ENCODE data around the gene ALG14. TPM values are rescaled to one million over a fixed set of nuclear protein-coding genes. Genes with fewer than 3 reads are reported as not detected.
A peak's percentile ranks its signal among the peaks of the same experiment; 100 is the strongest.

ALG14 gene
- total and polyA plus RNA-seq, 4 experiments from 2014 or later, result 1.1 to 6.8 (median 3.7) TPM

- DNase-seq, result no peak
- peak overlapping the region in 2 of 7 donors; percentile 5 to 19 for H3K27ac Mint-ChIP-seq
- ChIA-PET POLR2A (ENCODE audit: partially characterized antibody) (interaction anchor here (1.0 kb wide), 1 partner anchor 10 kb away, joined by 3 read pairs; no protein-coding TSS in a partner anchor), CTCF (ENCODE audit: partially characterized antibody) (no interaction called here)
- H3K27me3 ChIP-seq (ENCODE audit: insufficient read depth, low read length), result peaks cover 17% of the 10 kb centered on the region
- H3K36me3 ChIP-seq (ENCODE audit: insufficient read depth, low read length), result no peaks in the 10 kb centered on the region
- peaks cover 7% of the 10 kb centered on the region for H3K4me1 ChIP-seq (ENCODE audit: insufficient read depth, low read length)
- no peak overlapping the region for H3K27ac ChIP-seq (ENCODE audit: low read depth, low read length)
- H3K27me3 Mint-ChIP-seq, result peaks cover 27 to 30% of the 10 kb centered on the region in 2 donors
- H3K4me3 Mint-ChIP-seq, result peak overlapping the region in 7 of 8 donors; percentile 26 to 92 (median 86)
- no peaks in the 10 kb centered on the region for H3K9me3 ChIP-seq (ENCODE audit: control insufficient read depth in 1 of 2, low read length in 2 of 2)
- H3K36me3 Mint-ChIP-seq, result no peaks in the 10 kb centered on the region
- no peak overlapping the region for H3K4me3 ChIP-seq (ENCODE audit: low read length in 2 of 2)
- H3K4me1 Mint-ChIP-seq, result peaks cover 9 to 24% (median 17%) of the 10 kb centered on the region in 4 donors
- intact Hi-C loops (cut with micrococcal nuclease), result loop anchor here (5.0 to 10.0 kb wide), 4 partner anchors 34 to 304 kb away; partner anchors contain the start of gene RWDD3
- H3K9me3 Mint-ChIP-seq, result no peaks in the 10 kb centered on the region
Observed at GRCh38 chr1:94928293-94928939, 144.3 kb downstream of the ALG14 start.

GRCh38 chr1:94927405-94928175 is 145.2 kb downstream of the ALG14 start:
- ChIA-PET CTCF (ENCODE audit: partially characterized antibody) (interaction anchor here (0.9 to 1.2 kb wide), 2 partner anchors 74 to 306 kb away, joined by 3 to 4 read pairs; partner anchors contain the start of gene RWDD3), POLR2A (ENCODE audit: partially characterized antibody) (interaction anchor here (1.0 kb wide), 1 partner anchor 9 kb away, joined by 3 read pairs; no protein-coding TSS in a partner anchor)
- intact Hi-C loops (cut with micrococcal nuclease), result loop anchor here (5.0 to 10.0 kb wide), 4 partner anchors 35 to 305 kb away; partner anchors contain the start of gene RWDD3
- Mint-ChIP-seq H3K36me3 (no peaks in the 10 kb centered on the region), H3K4me1 (peaks cover 9 to 24% (median 17%) of the 10 kb centered on the region in 4 donors), H3K27ac (peak overlapping the region in 5 of 7 donors; percentile 5 to 71 (median 51)), H3K9me3 (no peaks in the 10 kb centered on the region), H3K27me3 (peaks cover 27 to 34% of the 10 kb centered on the region in 2 donors), H3K4me3 (peak overlapping the region; percentile 74 to 92 (median 88))
- H3K27me3 ChIP-seq (ENCODE audit: insufficient read depth, low read length), result peaks cover 17% of the 10 kb centered on the region
- H3K9me3 ChIP-seq (ENCODE audit: control insufficient read depth in 1 of 2, low read length in 2 of 2), result no peaks in the 10 kb centered on the region
- H3K27ac ChIP-seq (ENCODE audit: low read depth, low read length), result no peak overlapping the region
- DNase-seq, result no peak
- peaks cover 7% of the 10 kb centered on the region for H3K4me1 ChIP-seq (ENCODE audit: insufficient read depth, low read length)
- H3K36me3 ChIP-seq (ENCODE audit: insufficient read depth, low read length), result no peaks in the 10 kb centered on the region
- H3K4me3 ChIP-seq (ENCODE audit: low read length in 2 of 2), result peak overlapping the region in 1 of 2 donors; percentile 35

- peak; percentile 36 to 61 (median 47) for DNase-seq
- H3K4me1 ChIP-seq (ENCODE audit: insufficient read depth, low read length), result peaks cover 7% of the 10 kb centered on the region
- no peaks in the 10 kb centered on the region for H3K9me3 ChIP-seq (ENCODE audit: control insufficient read depth in 1 of 2, low read length in 2 of 2)
- Mint-ChIP-seq H3K27me3 (peaks cover 27 to 34% of the 10 kb centered on the region in 2 donors), H3K4me3 (peak within 1 kb of the TSS; percentile 84 to 92 (median 90)), H3K36me3 (no peaks in the 10 kb centered on the region), H3K4me1 (peaks cover 9 to 24% (median 17%) of the 10 kb centered on the region in 4 donors), H3K27ac (peak within 1 kb of the TSS in 6 of 7 donors; percentile 5 to 71 (median 60)), H3K9me3 (no peaks in the 10 kb centered on the region)
- H3K27me3 ChIP-seq (ENCODE audit: insufficient read depth, low read length), result peaks cover 17% of the 10 kb centered on the region
- peak within 1 kb of the TSS in 1 of 2 donors; percentile 35 for H3K4me3 ChIP-seq (ENCODE audit: low read length in 2 of 2)
- intact Hi-C loops (cut with micrococcal nuclease), result loop anchor here (1.0 to 10.0 kb wide), 5 partner anchors 35 to 305 kb away; partner anchors contain the start of gene RWDD3
- no peaks in the 10 kb centered on the region for H3K36me3 ChIP-seq (ENCODE audit: insufficient read depth, low read length)
- ChIA-PET POLR2A (ENCODE audit: partially characterized antibody) (interaction anchor here (1.0 kb wide), 1 partner anchor 8 kb away, joined by 3 read pairs; no protein-coding TSS in a partner anchor), CTCF (ENCODE audit: partially characterized antibody) (interaction anchor here (0.9 to 1.2 kb wide), 2 partner anchors 73 to 307 kb away, joined by 3 to 4 read pairs; partner anchors contain the start of gene RWDD3)
- H3K27ac ChIP-seq (ENCODE audit: low read depth, low read length), result no peak within 1 kb of the TSS
Observed at GRCh38 chr1:94926915-94927404, 145.8 kb downstream of the ALG14 start, which contains the start of gene CNN3. CNN3 (minus strand) TSS chr1:94927110; CDS start chr1:94926894, 216 bp downstream.

GRCh38 chr1:94926126-94926914 is 146.4 kb downstream of the ALG14 start:
- H3K27me3 Mint-ChIP-seq, result peaks cover 27 to 34% of the 10 kb centered on the region in 2 donors
- H3K9me3 Mint-ChIP-seq, result no peaks in the 10 kb centered on the region
- no peaks in the 10 kb centered on the region for H3K36me3 ChIP-seq (ENCODE audit: insufficient read depth, low read length)
- POLR2A ChIA-PET (ENCODE audit: partially characterized antibody), result no interaction called here
- H3K36me3 Mint-ChIP-seq, result no peaks in the 10 kb centered on the region
- peak overlapping the region in 2 of 7 donors; percentile 4 to 70 for H3K27ac Mint-ChIP-seq
- H3K4me1 ChIP-seq (ENCODE audit: insufficient read depth, low read length), result peaks cover 7% of the 10 kb centered on the region
- H3K4me1 Mint-ChIP-seq, result peaks cover 9 to 24% (median 17%) of the 10 kb centered on the region in 4 donors
- CTCF ChIA-PET (ENCODE audit: partially characterized antibody), result interaction anchor here (0.9 to 1.2 kb wide), 2 partner anchors 72 to 307 kb away, joined by 3 to 4 read pairs; partner anchors contain the start of gene RWDD3
- no peak overlapping the region for H3K27ac ChIP-seq (ENCODE audit: low read depth, low read length)
- H3K4me3 ChIP-seq (ENCODE audit: low read length in 2 of 2), result peak overlapping the region in 1 of 2 donors; percentile 35
- H3K4me3 Mint-ChIP-seq, result peak overlapping the region; percentile 73 to 91 (median 86)
- peaks cover 17% of the 10 kb centered on the region for H3K27me3 ChIP-seq (ENCODE audit: insufficient read depth, low read length)
- intact Hi-C loops (cut with micrococcal nuclease), result loop anchor here (1.0 to 10.0 kb wide), 5 partner anchors 36 to 306 kb away; partner anchors contain the start of gene RWDD3
- no peaks in the 10 kb centered on the region for H3K9me3 ChIP-seq (ENCODE audit: control insufficient read depth in 1 of 2, low read length in 2 of 2)
- DNase-seq, result peak in 4 of 5 donors; percentile 4 to 16 (median 11)

GRCh38 chr1:94925561-94926125 is 147.1 kb downstream of the ALG14 start:
- Mint-ChIP-seq H3K27me3 (peaks cover 27 to 34% of the 10 kb centered on the region in 2 donors), H3K4me1 (peaks cover 9 to 24% (median 17%) of the 10 kb centered on the region in 4 donors), H3K36me3 (no peaks in the 10 kb centered on the region), H3K9me3 (no peaks in the 10 kb centered on the region), H3K4me3 (peak overlapping the region; percentile 73 to 91 (median 86)), H3K27ac (peak overlapping the region in 2 of 7 donors; percentile 4 to 70)
- intact Hi-C loops (cut with micrococcal nuclease), result loop anchor here (1.0 to 10.0 kb wide), 5 partner anchors 37 to 307 kb away; partner anchors contain the start of gene RWDD3
- no peaks in the 10 kb centered on the region for H3K36me3 ChIP-seq (ENCODE audit: insufficient read depth, low read length)
- CTCF ChIA-PET (ENCODE audit: partially characterized antibody), result no interaction called here
- H3K9me3 ChIP-seq (ENCODE audit: control insufficient read depth in 1 of 2, low read length in 2 of 2), result no peaks in the 10 kb centered on the region
- no peak for DNase-seq
- POLR2A ChIA-PET (ENCODE audit: partially characterized antibody), result no interaction called here
- H3K27ac ChIP-seq (ENCODE audit: low read depth, low read length), result no peak overlapping the region
- H3K4me1 ChIP-seq (ENCODE audit: insufficient read depth, low read length), result peaks cover 7% of the 10 kb centered on the region
- no peak overlapping the region for H3K4me3 ChIP-seq (ENCODE audit: low read length in 2 of 2)
- peaks cover 17% of the 10 kb centered on the region for H3K27me3 ChIP-seq (ENCODE audit: insufficient read depth, low read length)

- peak overlapping the region in 4 of 8 donors; percentile 0 to 91 (median 56) for H3K4me3 Mint-ChIP-seq
- Histone ChIP-seq H3K27ac (ENCODE audit: low read depth, low read length) (no peak overlapping the region), H3K4me3 (ENCODE audit: low read length in 2 of 2) (no peak overlapping the region), H3K27me3 (ENCODE audit: insufficient read depth, low read length) (peaks cover 17% of the 10 kb centered on the region), H3K36me3 (ENCODE audit: insufficient read depth, low read length) (no peaks in the 10 kb centered on the region), H3K9me3 (ENCODE audit: control insufficient read depth in 1 of 2, low read length in 2 of 2) (no peaks in the 10 kb centered on the region), H3K4me1 (ENCODE audit: insufficient read depth, low read length) (peaks cover 7% of the 10 kb centered on the region)
- ChIA-PET CTCF (ENCODE audit: partially characterized antibody) (no interaction called here), POLR2A (ENCODE audit: partially characterized antibody) (no interaction called here)
- DNase-seq, result no peak
- peaks cover 9 to 24% (median 17%) of the 10 kb centered on the region in 4 donors for H3K4me1 Mint-ChIP-seq
- H3K36me3 Mint-ChIP-seq, result no peaks in the 10 kb centered on the region
- H3K9me3 Mint-ChIP-seq, result no peaks in the 10 kb centered on the region
- peaks cover 27 to 33% of the 10 kb centered on the region in 2 donors for H3K27me3 Mint-ChIP-seq
- no peak overlapping the region for H3K27ac Mint-ChIP-seq
- intact Hi-C loops (cut with micrococcal nuclease), result loop anchor here (5.0 to 10.0 kb wide), 4 partner anchors 37 to 307 kb away; partner anchors contain the start of gene RWDD3
Observed at GRCh38 chr1:94925004-94925403, 147.7 kb downstream of the ALG14 start.
